ENCODE results near the gene RBMY1B. TPM values are rescaled to one million over a fixed set of nuclear protein-coding genes. Genes with fewer than 3 reads are reported as not detected.
"Not testable (repeated sequence)": the region's sequence is repeated elsewhere in the genome, so short reads cannot be mapped to it uniquely, and the experiment has no call there.

Gene RBMY1B
- polyA plus RNA-seq (ENCODE audit: insufficient read length in 4 of 4) = not detected

GRCh38 chrY:21511038-21511437 is at the start of gene RBMY1B:
TSS of gene RBMY1B (plus strand) at chrY:21511338. CDS start at chrY:21513351, 2,013 bp downstream.
- DNase-seq (ENCODE audit: low read depth in 4 of 4, low spot score in 3 of 4) = not testable (repeated sequence)

- DNase-seq (ENCODE audit: low read depth in 4 of 4, low spot score in 3 of 4) = not testable (repeated sequence)
These were observed 48.2 kb upstream of the RBMY1B start for GRCh38 chrY:21462915-21463314.

- DNase-seq (ENCODE audit: low read depth in 4 of 4, low spot score in 3 of 4) = no peak
These were observed 28.2 kb upstream of the RBMY1B start for GRCh38 chrY:21482967-21483366.

- not testable (repeated sequence) for DNase-seq (ENCODE audit: low read depth in 4 of 4, low spot score in 3 of 4)
These were observed 23.4 kb downstream of the RBMY1B start, which contains the start of gene RBMY1A1 for GRCh38 chrY:21534579-21534978. TSS of gene RBMY1A1 (plus strand) at chrY:21534879. CDS start at chrY:21536892, 2,013 bp downstream.

- not testable (repeated sequence) for DNase-seq (ENCODE audit: low read depth in 4 of 4, low spot score in 3 of 4)
These were observed 48.3 kb downstream of the RBMY1B start for GRCh38 chrY:21559316-21559984.

Other genes with a start within 250 kb of the RBMY1B start
- not detected for gene RBMY1A1, start 23.5 kb downstream of the RBMY1B start, polyA plus RNA-seq (ENCODE audit: insufficient read length in 4 of 4)

Data from left renal pelvis (tissue), 4 donors.